GM10248 (cell line): Measurements from ENCODE around the gene MTCL1.

Source experiments
- CTCF ChIA-PET: fragments of 300-600 bp; sonication (Branson Sonifier 250); formaldehyde crosslinking; extraction: SDS; loops from one replicate; lab custom pipeline; 2021; ENCODE audit warnings: antibody characterized with exemption; lab: Yijun Ruan, JAX
- POLR2A ChIA-PET: fragments of 350-650 bp; sonication (Branson Sonifier 250); formaldehyde crosslinking; extraction: SDS; loops from one replicate; lab custom pipeline; 2020; ENCODE audit warnings: antibody characterized with exemption; lab: Yijun Ruan, JAX
- DNase-seq: peaks from one replicate; pipeline ENCODE4 v3.0.0; 2012; ENCODE audit errors: extremely low spot score
- CTCF ChIP-seq: IDR thresholded peaks from 2 replicates; pipeline ENCODE4 v1.5.1; 2012; ENCODE audit warnings: mild to moderate bottlenecking, low read depth; ENCODE audit errors: extremely low read depth, missing control alignments, control extremely low read depth

The MTCL1 gene

DNA sequence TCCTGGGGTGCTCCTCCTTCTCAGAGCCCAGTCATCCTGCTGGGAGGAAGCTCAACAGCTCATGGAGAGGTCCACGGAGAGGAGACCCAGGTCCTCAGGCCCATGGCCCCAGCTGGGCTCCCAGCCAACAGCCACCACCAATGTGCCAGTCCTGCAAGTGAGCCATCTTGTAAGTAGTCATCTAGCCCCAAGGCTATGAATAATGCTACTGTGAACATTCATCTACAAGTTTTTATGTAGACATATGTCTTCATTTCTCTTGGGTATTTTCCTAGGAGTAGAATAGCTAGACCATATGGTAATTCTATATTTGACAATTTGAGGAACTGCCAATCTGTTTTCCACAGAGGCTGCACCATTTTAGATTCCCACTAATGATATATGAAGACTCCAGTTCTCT, 166.1 kb downstream of the MTCL1 start:
- no peak for TF ChIP-seq CTCF
- CTCF ChIA-PET, result interaction anchor here (1.1 kb wide), 1 partner anchor 9 kb away, joined by 3 read pairs; no protein-coding TSS in a partner anchor
- POLR2A ChIA-PET, result interaction anchor here (0.6 kb wide), 1 partner anchor 9 kb away, joined by 4 read pairs; no protein-coding TSS in a partner anchor
- DNase-seq, result no peak

DNA sequence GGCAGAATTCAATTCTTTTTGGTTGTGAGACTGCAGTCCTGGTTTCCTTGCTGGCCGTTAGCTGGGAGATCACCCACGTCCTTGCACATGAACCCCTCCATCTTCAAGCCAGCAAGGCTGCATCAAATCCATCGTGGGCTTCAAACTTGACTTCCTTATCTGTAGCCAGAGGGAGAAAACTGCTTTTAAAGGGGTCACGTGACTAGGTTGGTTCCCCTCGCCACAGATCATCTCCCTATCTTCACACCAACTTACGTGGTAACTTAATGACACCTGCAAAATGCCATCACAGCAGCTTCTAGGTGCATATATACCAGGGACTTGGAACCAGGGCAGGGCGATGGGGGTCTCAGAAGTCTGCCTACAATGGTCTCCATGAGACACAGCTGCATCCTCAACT, 169.5 kb downstream of the MTCL1 start:
- no peak for TF ChIP-seq CTCF
- POLR2A ChIA-PET, result no interaction called here
- CTCF ChIA-PET, result interaction anchor here (1.1 kb wide), 1 partner anchor 23 kb away, joined by 3 read pairs; no protein-coding TSS in a partner anchor
- no peak for DNase-seq

DNA sequence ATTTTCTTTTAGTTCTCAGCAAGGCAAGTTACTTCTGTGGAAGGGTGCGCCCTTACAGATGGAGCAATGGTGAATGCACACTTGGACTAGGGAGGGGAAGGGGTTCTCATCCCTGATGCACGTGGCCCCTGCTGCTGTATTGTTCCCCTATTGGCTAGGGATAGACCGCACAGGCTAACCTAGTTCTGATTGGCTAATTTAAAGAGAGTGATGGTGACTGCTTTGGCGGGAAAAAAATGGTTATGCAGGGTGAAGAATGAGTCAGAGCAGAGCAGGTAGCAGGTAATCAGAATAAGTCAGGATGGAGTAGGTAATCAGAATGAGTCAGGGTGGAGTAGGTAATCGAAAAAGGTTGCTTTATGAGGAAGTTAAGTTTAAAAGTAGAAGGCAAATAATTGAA, 171.5 kb downstream of the MTCL1 start:
- DNase-seq, result no peak
- CTCF ChIA-PET, result no interaction called here
- no peak for TF ChIP-seq CTCF
- POLR2A ChIA-PET, result no interaction called here

DNA sequence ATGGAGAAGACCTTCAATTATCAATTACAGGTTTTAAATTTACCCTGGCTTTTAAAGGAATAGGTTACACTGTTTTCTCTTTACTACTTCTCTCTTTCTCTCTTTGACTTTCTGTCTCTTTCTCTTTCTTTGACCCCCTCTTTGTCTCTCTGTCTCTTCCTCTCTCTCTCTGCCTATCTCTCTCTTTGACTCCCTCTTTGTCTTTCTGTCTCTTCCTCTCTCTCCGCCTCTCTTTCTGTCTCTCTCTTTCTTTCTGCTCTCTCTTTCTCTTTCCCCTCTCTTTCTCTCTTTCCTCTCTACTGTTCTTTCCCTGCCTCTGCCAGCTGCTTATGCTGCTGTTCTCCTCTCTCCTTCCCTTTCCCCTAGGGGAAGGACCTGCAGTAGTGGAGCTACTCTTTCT, 175.7 kb downstream of the MTCL1 start:
- no peak for DNase-seq
- CTCF ChIA-PET, result interaction anchor here (1.0 kb wide), 2 partner anchors 9 to 10 kb away, joined by 3 read pairs; no protein-coding TSS in a partner anchor
- TF ChIP-seq CTCF, result no peak
- POLR2A ChIA-PET, result interaction anchor here (0.7 kb wide), 1 partner anchor 9 kb away, joined by 4 read pairs; no protein-coding TSS in a partner anchor
